ENCODE measurements around the gene PATZ1.

DNA sequence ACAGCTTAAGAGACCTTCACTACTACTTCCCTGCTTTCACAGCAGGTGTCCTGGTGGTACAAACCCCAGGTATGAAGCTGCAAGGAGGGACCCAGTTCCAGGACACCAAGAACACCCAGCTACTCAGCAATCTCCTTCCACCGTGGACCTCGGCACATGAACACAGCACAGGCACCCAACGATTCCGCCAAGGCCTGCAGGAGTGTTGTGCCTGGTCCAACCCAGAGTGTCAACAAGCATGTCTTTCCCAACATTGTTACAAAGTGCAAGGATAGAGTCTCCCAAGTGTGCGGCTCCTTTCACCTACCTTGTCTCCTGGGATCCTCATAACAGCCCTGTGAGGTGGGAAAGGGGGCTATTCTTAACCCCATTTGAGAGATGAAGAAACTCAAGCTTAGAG lies 11.8 kb downstream of the PATZ1 start:
- TF ChIP-seq YY1 (IDR thresholded peaks at IDR 0.05; ENCODE audit: low read depth) (no peak), TAF1 (IDR thresholded peaks at IDR 0.05; ENCODE audit: low read depth) (no peak), RAD21 (IDR thresholded peaks at IDR 0.05; ENCODE audit: low read depth) (no peak), EP300 (IDR thresholded peaks at IDR 0.05; ENCODE audit: borderline replicate concordance) (no peak)

All from Ishikawa (cell line).